Right atrium auricular region (tissue), 2 donors: Measurements from ENCODE around the gene CDK8. TPM values are rescaled to one million over a fixed set of nuclear protein-coding genes. Genes with fewer than 3 reads are reported as not detected.

Experiments
- DNase-seq: peaks from one replicate; pipeline ENCODE4 v3.0.0-alpha.2; 2019; ENCODE audit warnings: low spot score
- H3K27ac ChIP-seq, 2 donors: fragments of 200-600 bp; sonication (generic); 1 replicate in 1 of 2; 2 replicates in 1 of 2; pipeline ENCODE4 v1.5.1; 2016 to 2019
- H3K27me3 ChIP-seq, 2 donors: fragments of 200-600 bp; sonication (generic); one replicate each; pipeline versions ENCODE4 v1.5.1 to v1.6.0; 2017 to 2019
- H3K36me3 ChIP-seq: fragments of 200-600 bp; sonication (generic); one replicate; pipeline ENCODE4 v1.5.1; 2016
- H3K4me1 ChIP-seq, 2 donors: fragments of 200-600 bp; sonication (generic); one replicate each; pipeline versions ENCODE4 v1.5.1 to v1.6.0; 2017 to 2019
- H3K4me3 ChIP-seq, 2 donors: fragments of 200-600 bp; sonication (generic); 1 replicate in 1 of 2; 2 replicates in 1 of 2; pipeline ENCODE4 v1.5.1; 2017 to 2019; ENCODE audit warnings: mild to moderate bottlenecking in 1 of 2, moderate library complexity in 1 of 2
- H3K9me3 ChIP-seq, 2 donors: fragments of 200-600 bp; sonication (generic); one replicate each; pipeline ENCODE4 v1.5.1; 2019
- total RNA-seq, 2 donors: library from RNA; depleted of rRNA; stranded (reverse); fragments of >200 nt; gene quantifications; one replicate each; pipeline ENCODE4 v1.1.0, GENCODE V29; 2016
- TF ChIP-seq, protein P1 (sequence below), 2 donors: fragments of 200-600 bp; sonication (generic); IDR thresholded peaks; one replicate each; pipeline ENCODE4 v1.5.1; 2019; ENCODE audit warnings: antibody characterized with exemption in 2 of 2

CDK8 gene
- 10 to 100 TPM in 1 of 2 donors, 1 to 10 TPM in 1; 8.6 to 10.4 TPM for total RNA-seq

DNA sequence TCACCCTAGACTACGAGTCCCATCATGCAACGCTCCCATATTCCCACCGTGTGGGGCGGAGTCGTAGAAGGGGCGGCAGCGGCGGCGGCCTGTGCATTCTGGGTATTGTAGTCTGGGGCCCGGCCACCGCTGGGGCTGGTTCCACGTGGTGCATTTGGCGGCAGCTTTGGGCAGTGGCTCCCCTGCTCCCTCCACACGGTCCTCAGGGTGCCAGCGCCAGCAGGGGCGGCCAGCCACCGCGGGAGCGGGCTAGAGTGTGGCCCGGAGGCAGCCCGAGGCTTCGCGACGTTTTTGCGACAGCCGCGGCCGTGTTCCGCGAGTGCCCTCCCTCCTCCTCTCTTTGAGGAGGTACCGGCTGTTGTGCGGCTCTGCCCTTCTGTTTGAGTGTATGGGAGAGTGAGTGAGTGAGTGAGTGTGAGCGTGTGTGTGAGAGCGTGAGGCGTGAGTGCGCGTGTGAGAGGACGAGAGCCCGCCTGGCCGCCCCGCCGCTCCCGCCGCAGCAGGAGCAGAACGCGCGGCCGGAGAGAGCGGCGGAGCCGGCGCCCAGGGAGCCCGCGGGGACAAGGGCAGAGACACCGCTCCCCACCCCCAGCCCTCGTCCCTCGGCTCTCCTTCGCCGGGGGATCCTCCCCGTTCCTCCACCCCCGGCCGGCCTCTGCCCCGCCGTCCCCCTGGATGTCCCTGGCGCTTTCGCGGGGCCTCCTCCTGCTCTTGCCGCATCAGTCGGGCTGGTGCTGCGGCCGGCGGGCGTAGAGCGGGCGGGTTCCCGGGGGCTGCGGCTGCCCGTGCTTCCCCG is at the start of gene CDK8:
Gene CDK8 (plus strand): TSS at position 343 of the 796 bp plus-strand sequence. CDS start 513 bp downstream, outside the sequence.
- Histone ChIP-seq H3K9me3 (no peaks in the 10 kb centered on the region), H3K27ac (peak within 1 kb of the TSS; percentile 88 to 94), H3K4me1 (peaks cover 0 to 24% of the 10 kb centered on the region in 2 donors), H3K4me3 (peak within 1 kb of the TSS; percentile 86 to 88), H3K27me3 (no peaks in the 10 kb centered on the region), H3K36me3 (no peaks in the 10 kb centered on the region)
- TF ChIP-seq, protein P1, sequence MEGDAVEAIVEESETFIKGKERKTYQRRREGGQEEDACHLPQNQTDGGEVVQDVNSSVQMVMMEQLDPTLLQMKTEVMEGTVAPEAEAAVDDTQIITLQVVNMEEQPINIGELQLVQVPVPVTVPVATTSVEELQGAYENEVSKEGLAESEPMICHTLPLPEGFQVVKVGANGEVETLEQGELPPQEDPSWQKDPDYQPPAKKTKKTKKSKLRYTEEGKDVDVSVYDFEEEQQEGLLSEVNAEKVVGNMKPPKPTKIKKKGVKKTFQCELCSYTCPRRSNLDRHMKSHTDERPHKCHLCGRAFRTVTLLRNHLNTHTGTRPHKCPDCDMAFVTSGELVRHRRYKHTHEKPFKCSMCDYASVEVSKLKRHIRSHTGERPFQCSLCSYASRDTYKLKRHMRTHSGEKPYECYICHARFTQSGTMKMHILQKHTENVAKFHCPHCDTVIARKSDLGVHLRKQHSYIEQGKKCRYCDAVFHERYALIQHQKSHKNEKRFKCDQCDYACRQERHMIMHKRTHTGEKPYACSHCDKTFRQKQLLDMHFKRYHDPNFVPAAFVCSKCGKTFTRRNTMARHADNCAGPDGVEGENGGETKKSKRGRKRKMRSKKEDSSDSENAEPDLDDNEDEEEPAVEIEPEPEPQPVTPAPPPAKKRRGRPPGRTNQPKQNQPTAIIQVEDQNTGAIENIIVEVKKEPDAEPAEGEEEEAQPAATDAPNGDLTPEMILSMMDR (IDR thresholded peaks at IDR 0.05) = no peak
- DNase-seq = peak; percentile 84

GRCh38 chr13:26208287-26208686 is 45.6 kb upstream of the CDK8 start:
- no peak overlapping the region for H3K27ac ChIP-seq
- H3K4me3 ChIP-seq = no peak overlapping the region
- peaks cover 0 to 4% of the 10 kb centered on the region in 2 donors for H3K4me1 ChIP-seq
- DNase-seq = no peak
- TF ChIP-seq, protein P1 (IDR thresholded peaks at IDR 0.05) = no peak
- no peaks in the 10 kb centered on the region for H3K27me3 ChIP-seq
- no peaks in the 10 kb centered on the region for H3K9me3 ChIP-seq
- H3K36me3 ChIP-seq = peaks cover 21% of the 10 kb centered on the region

DNA sequence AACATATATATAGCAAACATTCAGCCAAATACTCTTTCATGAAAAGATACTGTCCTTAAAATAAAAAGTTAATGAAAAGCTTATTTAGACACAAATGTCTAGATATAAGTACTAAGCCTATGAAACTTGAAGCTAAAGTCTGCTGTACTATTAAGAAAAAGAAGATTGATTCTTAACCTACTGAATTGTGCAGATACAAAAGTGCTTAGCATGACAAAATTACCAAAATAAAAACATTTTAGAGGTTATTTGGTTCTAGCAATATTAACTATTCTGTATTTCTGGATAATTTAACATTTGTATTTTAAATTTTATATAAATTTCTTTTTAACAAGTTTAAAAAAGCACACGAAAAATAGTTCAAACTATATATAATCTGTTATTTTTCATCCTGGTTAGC is 40.6 kb upstream of the CDK8 start:
- Histone ChIP-seq H3K27me3 (no peaks in the 10 kb centered on the region), H3K4me1 (no peaks in the 10 kb centered on the region), H3K36me3 (peaks cover 62% of the 10 kb centered on the region), H3K4me3 (no peak overlapping the region), H3K9me3 (no peaks in the 10 kb centered on the region), H3K27ac (no peak overlapping the region)
- TF ChIP-seq, protein P1 (IDR thresholded peaks at IDR 0.05) = no peak
- no peak for DNase-seq

DNA sequence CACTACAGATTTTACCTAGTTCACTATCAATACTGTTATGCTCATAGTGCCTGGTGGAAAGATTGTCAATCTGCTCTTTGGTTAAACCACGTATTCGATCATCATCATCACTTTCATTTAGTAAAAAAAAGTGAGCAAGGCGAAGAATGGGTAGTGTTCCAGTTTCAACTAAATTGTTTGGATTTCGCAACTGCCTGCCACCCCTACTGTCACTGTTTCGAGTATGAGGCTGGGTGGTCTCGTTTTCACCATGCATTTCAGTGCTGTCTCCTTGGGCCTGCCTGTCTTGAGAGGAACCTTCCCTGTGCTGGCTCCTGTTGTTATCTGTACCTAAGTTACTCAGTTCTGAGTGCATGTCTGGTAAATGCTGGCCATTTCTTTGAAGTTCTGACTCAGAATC is 39.9 kb upstream of the CDK8 start:
- Histone ChIP-seq H3K36me3 (peaks cover 67% of the 10 kb centered on the region), H3K9me3 (no peaks in the 10 kb centered on the region), H3K4me3 (no peak overlapping the region), H3K27me3 (no peaks in the 10 kb centered on the region), H3K4me1 (no peaks in the 10 kb centered on the region), H3K27ac (no peak overlapping the region)
- no peak for DNase-seq
- TF ChIP-seq, protein P1 (IDR thresholded peaks at IDR 0.05) = no peak

- DNase-seq = no peak
- TF ChIP-seq, protein P1 (IDR thresholded peaks at IDR 0.05) = no peak
- Histone ChIP-seq H3K4me1 (peaks cover 0 to 13% of the 10 kb centered on the region in 2 donors), H3K9me3 (no peaks in the 10 kb centered on the region), H3K27ac (no peak overlapping the region), H3K4me3 (no peak overlapping the region), H3K27me3 (no peaks in the 10 kb centered on the region), H3K36me3 (peaks cover 82% of the 10 kb centered on the region)
Measured at GRCh38 chr13:26216042-26216441, 37.9 kb upstream of the CDK8 start.
